Fibroblast of lung (primary cell): Measurements from ENCODE around the gene MYCBP. TPM values are rescaled to one million over a fixed set of nuclear protein-coding genes. Genes with fewer than 3 reads are reported as not detected.

Source experiments
- DNase-seq, 2 donors: peaks; one replicate each; pipeline versions ENCODE4 v3.0.0 to v3.0.0-alpha.2; 2010; ENCODE audit warnings: low read depth in 2 of 2
- H2AFZ ChIP-seq: 2 replicates; pipeline ENCODE4 v1.5.1; 2012; ENCODE audit warnings: low read length, control low read depth, inconsistent platforms
- H3K27ac ChIP-seq: 2 replicates; pipeline ENCODE4 v1.5.1; 2011; ENCODE audit warnings: low read length, control low read depth; ENCODE audit not compliant: insufficient read depth
- H3K27me3 ChIP-seq: 2 replicates; pipeline ENCODE4 v1.5.1; 2011; ENCODE audit warnings: mild to moderate bottlenecking, low read length; ENCODE audit not compliant: control insufficient read depth, insufficient read depth
- H3K36me3 ChIP-seq: 2 replicates; pipeline ENCODE4 v1.5.1; 2011; ENCODE audit warnings: low read length; ENCODE audit not compliant: control insufficient read depth, insufficient read depth
- H3K4me1 ChIP-seq: 2 replicates; pipeline ENCODE4 v1.5.1; 2011; ENCODE audit warnings: low read length; ENCODE audit not compliant: control insufficient read depth, insufficient read depth; ENCODE audit errors: extremely low read depth
- H3K4me2 ChIP-seq: 2 replicates; pipeline ENCODE4 v1.5.1; 2011; ENCODE audit warnings: low read length, control low read depth; ENCODE audit not compliant: insufficient read depth; ENCODE audit errors: extremely low read depth
- H3K4me3 ChIP-seq, 4 experiments: fragments of 200-600 bp in 1 of 4; sonication (generic) in 1 of 4; replicated peaks in 1 of 4; 2 replicates each; pipeline ENCODE4 v1.5.1; 2011 to 2016; ENCODE audit warnings: low read length in 4 of 4, low read depth in 3 of 4, mild to moderate bottlenecking in 3 of 4, control low read depth in 2 of 4, inconsistent platforms in 1 of 4, mixed read lengths in 1 of 4; ENCODE audit not compliant: insufficient read depth in 1 of 4; ENCODE audit errors: control extremely low read depth in 1 of 4
- H3K79me2 ChIP-seq: 2 replicates; pipeline ENCODE4 v1.5.1; 2012; ENCODE audit warnings: mild to moderate bottlenecking, low read length, inconsistent platforms; ENCODE audit not compliant: control insufficient read depth, insufficient read depth
- H3K9ac ChIP-seq: 2 replicates; pipeline ENCODE4 v1.5.1; 2011; ENCODE audit warnings: mild to moderate bottlenecking, low read length, control low read depth; ENCODE audit not compliant: insufficient read depth
- H3K9me3 ChIP-seq: 2 replicates; pipeline ENCODE4 v1.5.1; 2012; ENCODE audit warnings: low read depth, low read length; ENCODE audit not compliant: control insufficient read depth, insufficient read depth
- H4K20me1 ChIP-seq: 2 replicates; pipeline ENCODE4 v1.5.1; 2011; ENCODE audit warnings: low read length; ENCODE audit not compliant: control insufficient read depth, insufficient read depth; ENCODE audit errors: extremely low read depth
- EZH2 ChIP-seq: IDR thresholded peaks from 2 replicates; pipeline ENCODE4 v1.5.1; 2012; ENCODE audit warnings: low read length, control low read depth, mild to moderate bottlenecking; ENCODE audit errors: missing control alignments
- polyA plus RNA-seq, 2 donors: library from polyadenylated mRNA; depleted of rRNA in 1 of 2; stranded (reverse) in 1 of 2; unstranded in 1 of 2; fragments of >200 nt; gene quantifications; 2 replicates each; pipeline ENCODE4 v1.2.1, GENCODE V29; 2011 to 2012; ENCODE audit warnings: missing spikeins in 1 of 2
- total RNA-seq: library from RNA; depleted of rRNA; stranded (reverse); fragments of >200 nt; gene quantifications from 2 replicates; pipeline ENCODE4 v1.2.1, GENCODE V29; 2014
- TF ChIP-seq, protein P1 (sequence below), 2 donors: IDR thresholded peaks in 1 of 2; conservative IDR thresholded peaks in 1 of 2; 1 replicate in 1 of 2; 2 replicates in 1 of 2; pipeline ENCODE4 v1.5.1; 2011 to 2012; ENCODE audit warnings: low read length in 2 of 2, control low read depth in 1 of 2, inconsistent platforms in 1 of 2, low read depth in 1 of 2, mild to moderate bottlenecking in 1 of 2

Gene MYCBP
- total and polyA plus RNA-seq, 2 donors (not counting 1 experiment from before 2014, with no cell fraction given) = 4.0 to 12.5 TPM

DNA sequence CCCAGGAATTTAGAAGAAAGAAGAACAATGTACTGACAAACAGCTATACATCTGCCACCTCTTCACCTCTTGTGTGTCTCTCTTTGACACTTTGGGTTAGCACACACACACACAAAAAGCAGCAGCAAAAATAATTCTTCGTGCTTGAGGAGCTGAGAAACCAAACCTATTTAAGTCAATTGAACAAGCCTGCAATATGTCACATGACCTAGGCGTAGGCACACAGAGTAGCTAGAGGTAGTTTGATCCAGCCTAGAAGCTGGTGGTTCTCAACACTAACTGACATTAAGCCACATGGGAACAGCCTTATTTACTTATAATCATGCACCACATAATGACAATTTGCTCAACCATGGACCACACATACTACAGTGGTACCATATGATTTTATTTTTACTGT, 45.8 kb downstream of the MYCBP start:
- DNase-seq = no peak

DNA sequence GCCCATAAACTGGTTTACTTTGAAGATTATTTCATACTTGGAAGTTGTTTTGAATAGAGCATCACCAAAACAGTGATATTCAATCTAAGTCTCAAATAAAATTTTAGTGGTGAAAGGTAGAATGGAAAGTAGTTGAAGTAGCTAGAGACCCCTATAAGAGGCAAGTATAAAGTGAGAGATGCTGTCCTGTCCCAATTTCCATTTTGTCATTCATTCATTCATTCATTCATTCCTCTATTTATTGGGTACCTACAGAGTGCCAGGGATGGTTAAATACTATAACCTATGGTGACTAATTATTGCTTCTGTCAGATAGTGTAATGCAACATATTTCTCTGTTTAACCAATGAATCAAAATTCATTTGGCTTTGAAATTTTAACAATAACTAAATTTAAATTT, 46.3 kb downstream of the MYCBP start:
- Histone ChIP-seq H2AFZ (no peak overlapping the region), H3K27ac (no peak overlapping the region), H3K27me3 (peaks cover 6% of the 10 kb centered on the region), H3K79me2 (no peaks in the 10 kb centered on the region), H3K4me1 (no peaks in the 10 kb centered on the region), H3K36me3 (no peaks in the 10 kb centered on the region), H4K20me1 (no peaks in the 10 kb centered on the region), H3K4me3 (no peak overlapping the region), H3K9me3 (no peaks in the 10 kb centered on the region), H3K9ac (no peak overlapping the region), H3K4me2 (no peak overlapping the region)
- DNase-seq = no peak
- TF ChIP-seq, protein P1, sequence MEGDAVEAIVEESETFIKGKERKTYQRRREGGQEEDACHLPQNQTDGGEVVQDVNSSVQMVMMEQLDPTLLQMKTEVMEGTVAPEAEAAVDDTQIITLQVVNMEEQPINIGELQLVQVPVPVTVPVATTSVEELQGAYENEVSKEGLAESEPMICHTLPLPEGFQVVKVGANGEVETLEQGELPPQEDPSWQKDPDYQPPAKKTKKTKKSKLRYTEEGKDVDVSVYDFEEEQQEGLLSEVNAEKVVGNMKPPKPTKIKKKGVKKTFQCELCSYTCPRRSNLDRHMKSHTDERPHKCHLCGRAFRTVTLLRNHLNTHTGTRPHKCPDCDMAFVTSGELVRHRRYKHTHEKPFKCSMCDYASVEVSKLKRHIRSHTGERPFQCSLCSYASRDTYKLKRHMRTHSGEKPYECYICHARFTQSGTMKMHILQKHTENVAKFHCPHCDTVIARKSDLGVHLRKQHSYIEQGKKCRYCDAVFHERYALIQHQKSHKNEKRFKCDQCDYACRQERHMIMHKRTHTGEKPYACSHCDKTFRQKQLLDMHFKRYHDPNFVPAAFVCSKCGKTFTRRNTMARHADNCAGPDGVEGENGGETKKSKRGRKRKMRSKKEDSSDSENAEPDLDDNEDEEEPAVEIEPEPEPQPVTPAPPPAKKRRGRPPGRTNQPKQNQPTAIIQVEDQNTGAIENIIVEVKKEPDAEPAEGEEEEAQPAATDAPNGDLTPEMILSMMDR (conservative IDR thresholded peaks at IDR 0.05 in 1 of 2, IDR thresholded peaks at IDR 0.05 in 1 of 2; ENCODE audit: low read depth in 1 of 2, low read length in 2 of 2) = no peak
- no peak for TF ChIP-seq EZH2

More for the DNA sequence above, 45.8 kb downstream of the MYCBP start:
- peaks cover 6% of the 10 kb centered on the region for H3K27me3 ChIP-seq
- no peaks in the 10 kb centered on the region for H3K4me1 ChIP-seq
- no peak overlapping the region for H2AFZ ChIP-seq
- H3K4me2 ChIP-seq = no peak overlapping the region
- no peak overlapping the region for H3K9ac ChIP-seq
- H3K4me3 ChIP-seq = no peak overlapping the region
- TF ChIP-seq EZH2 = no peak
- TF ChIP-seq, protein P1 (conservative IDR thresholded peaks at IDR 0.05 in 1 of 2, IDR thresholded peaks at IDR 0.05 in 1 of 2; ENCODE audit: low read depth in 1 of 2, low read length in 2 of 2) = no peak
- H3K79me2 ChIP-seq = no peaks in the 10 kb centered on the region
- H3K36me3 ChIP-seq = no peaks in the 10 kb centered on the region
- H3K9me3 ChIP-seq = no peaks in the 10 kb centered on the region
- H3K27ac ChIP-seq = no peak overlapping the region
- no peaks in the 10 kb centered on the region for H4K20me1 ChIP-seq

DNA sequence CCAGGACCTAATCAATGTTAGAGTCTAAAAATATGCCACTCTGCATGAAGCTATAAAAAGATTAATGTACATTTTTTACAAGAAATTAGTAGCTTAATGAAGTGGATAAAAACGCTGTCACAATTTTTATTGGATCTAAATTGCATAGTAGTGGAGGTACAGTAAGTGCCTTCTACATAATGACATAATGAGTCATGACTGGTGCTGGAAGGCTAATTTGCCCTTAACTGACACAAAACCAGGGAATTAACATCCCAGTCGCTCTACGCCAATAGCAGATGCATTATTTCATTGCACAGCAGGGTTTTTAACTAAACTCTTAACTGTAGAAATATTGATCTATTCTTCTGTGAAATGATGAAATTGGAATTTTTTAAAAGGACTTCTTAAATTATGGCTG, 46.9 kb downstream of the MYCBP start:
- Histone ChIP-seq H3K9me3 (no peaks in the 10 kb centered on the region), H3K4me2 (no peak overlapping the region), H3K4me1 (no peaks in the 10 kb centered on the region), H3K27ac (no peak overlapping the region), H4K20me1 (no peaks in the 10 kb centered on the region), H3K4me3 (no peak overlapping the region), H2AFZ (no peak overlapping the region), H3K36me3 (no peaks in the 10 kb centered on the region), H3K79me2 (no peaks in the 10 kb centered on the region), H3K27me3 (peaks cover 6% of the 10 kb centered on the region), H3K9ac (no peak overlapping the region)
- TF ChIP-seq, protein P1 (conservative IDR thresholded peaks at IDR 0.05 in 1 of 2, IDR thresholded peaks at IDR 0.05 in 1 of 2; ENCODE audit: low read depth in 1 of 2, low read length in 2 of 2) = no peak
- TF ChIP-seq EZH2 = no peak
- DNase-seq = peak in 1 of 2 donors; percentile 13
